ENCODE results near the gene MAOB.

- TF ChIP-seq CTCF (conservative IDR thresholded peaks at IDR 0.05; ENCODE audit: low read length): no peak
- no peak for TF ChIP-seq EZH2phosphoT487 (IDR thresholded peaks at IDR 0.05; ENCODE audit: borderline replicate concordance)
Measured at GRCh38 chrX:43741843-43742573, 140.2 kb downstream of the MAOB start.

Data from Loucy (cell line).